Kidney (tissue), 14 donors: Measurements from ENCODE around the gene LNX1. TPM values are rescaled to one million over a fixed set of nuclear protein-coding genes. Genes with fewer than 3 reads are reported as not detected.
A peak's percentile ranks its signal among the peaks of the same experiment; 100 is the strongest.

Experiments used
- DNase-seq, 5 donors: peaks; one replicate each; pipeline ENCODE4 v3.0.0-alpha.2; 2013 to 2020
- FAIRE-seq: peaks from 2 replicates; lab custom pipeline; 2012; peaks lifted over from hg19 to GRCh38; lab: Jason Lieb, UNC
- H3K27ac ChIP-seq, 2 donors: one replicate each; pipeline ENCODE4 v1.7.0; 2013; ENCODE audit warnings: low read depth in 2 of 2, low read length in 2 of 2, inconsistent platforms in 1 of 2
- H3K27me3 ChIP-seq: one replicate; pipeline ENCODE4 v1.7.1; 2013; ENCODE audit warnings: low read length, inconsistent platforms; ENCODE audit not compliant: control insufficient read depth, insufficient read depth
- H3K36me3 ChIP-seq, 3 donors: one replicate each; pipeline versions ENCODE4 v1.7.0 to v1.7.1; 2013; ENCODE audit warnings: low read length in 3 of 3, control low read depth in 1 of 3, inconsistent platforms in 1 of 3; ENCODE audit not compliant: insufficient read depth in 3 of 3, control insufficient read depth in 2 of 3
- H3K4me1 ChIP-seq, 3 donors: one replicate each; pipeline versions ENCODE4 v1.7.0 to v1.7.1; 2013; ENCODE audit warnings: low read length in 3 of 3, inconsistent platforms in 1 of 3, low read depth in 1 of 3; ENCODE audit not compliant: control insufficient read depth in 2 of 3, insufficient read depth in 2 of 3
- H3K4me3 ChIP-seq, 3 donors: one replicate each; pipeline versions ENCODE4 v1.7.0 to v1.8.1; 2013; ENCODE audit warnings: low read length in 3 of 3, control low read depth in 1 of 3, inconsistent platforms in 1 of 3
- H3K9ac ChIP-seq, 3 donors: one replicate each; pipeline versions ENCODE4 v1.7.0 to v1.7.1; 2013; ENCODE audit warnings: low read length in 3 of 3, control low read depth in 1 of 3, inconsistent platforms in 1 of 3
- H3K9me3 ChIP-seq, 3 donors: one replicate each; pipeline versions ENCODE4 v1.7.0 to v1.7.1; 2013; ENCODE audit warnings: low read length in 3 of 3, control low read depth in 1 of 3, inconsistent platforms in 1 of 3; ENCODE audit not compliant: control insufficient read depth in 2 of 3, insufficient read depth in 1 of 3
- CTCF ChIP-seq: IDR thresholded peaks from 3 replicates; pipeline ENCODE4 v1.5.1; 2012; ENCODE audit warnings: mild to moderate bottlenecking, moderate library complexity, borderline replicate concordance; ENCODE audit not compliant: insufficient read depth; ENCODE audit errors: extremely low read depth
- intact Hi-C: fragments of 100-400 bp; cut with DNase I; formaldehyde crosslinking; loops from one replicate; pipeline ENCODE4 v1.11.1; 2022
- polyA plus RNA-seq: library from polyadenylated mRNA; stranded (reverse); fragments of 350-450 nt; fragmentation: Illumina TruSeq; extraction: RNeasy Lipid Tissue Mini Kit (QIAGEN cat#74804); gene quantifications from one replicate; pipeline ENCODE4 v1.2.3, GENCODE V29; 2014; ENCODE audit warnings: low read depth, low replicate concordance; ENCODE audit not compliant: insufficient read depth
- total RNA-seq: library from RNA; stranded (reverse); fragmentation: NEBNext Ultra II Directional; extraction: Animal tissue kit (Norgen Biotek cat#: 25700); gene quantifications from one replicate; pipeline ENCODE4 v1.2.1, GENCODE V29; 2021
- donor health status: control.
- donor health status: control.
- donor health status: control.
- donor health status: control.
- donor health status: control.
- donor health status: DM: yes; HTN: yes; CAD: no.
- donor health status: Normal renal cell carcinoma (clear cell type).

Gene LNX1
- total and polyA plus RNA-seq, 2 donors from 2014 or later: 10.2 to 25.6 TPM

GRCh38 chr4:53559021-53559620, 32.2 kb downstream of the LNX1 start:
- Histone ChIP-seq H3K9me3 (no peaks in the 10 kb centered on the region), H3K27me3 (no peaks in the 10 kb centered on the region), H3K27ac (peak overlapping the region in 1 of 2 donors; percentile 1), H3K4me3 (no peak overlapping the region), H3K9ac (no peak overlapping the region), H3K4me1 (peaks cover 0 to 6% (median 6%) of the 10 kb centered on the region in 3 donors), H3K36me3 (peaks cover 0 to 9% (median 0%) of the 10 kb centered on the region in 3 donors)
- DNase-seq: no peak
- intact Hi-C loops: no loop called here
- TF ChIP-seq CTCF: no peak
- no peak for FAIRE-seq

DNA sequence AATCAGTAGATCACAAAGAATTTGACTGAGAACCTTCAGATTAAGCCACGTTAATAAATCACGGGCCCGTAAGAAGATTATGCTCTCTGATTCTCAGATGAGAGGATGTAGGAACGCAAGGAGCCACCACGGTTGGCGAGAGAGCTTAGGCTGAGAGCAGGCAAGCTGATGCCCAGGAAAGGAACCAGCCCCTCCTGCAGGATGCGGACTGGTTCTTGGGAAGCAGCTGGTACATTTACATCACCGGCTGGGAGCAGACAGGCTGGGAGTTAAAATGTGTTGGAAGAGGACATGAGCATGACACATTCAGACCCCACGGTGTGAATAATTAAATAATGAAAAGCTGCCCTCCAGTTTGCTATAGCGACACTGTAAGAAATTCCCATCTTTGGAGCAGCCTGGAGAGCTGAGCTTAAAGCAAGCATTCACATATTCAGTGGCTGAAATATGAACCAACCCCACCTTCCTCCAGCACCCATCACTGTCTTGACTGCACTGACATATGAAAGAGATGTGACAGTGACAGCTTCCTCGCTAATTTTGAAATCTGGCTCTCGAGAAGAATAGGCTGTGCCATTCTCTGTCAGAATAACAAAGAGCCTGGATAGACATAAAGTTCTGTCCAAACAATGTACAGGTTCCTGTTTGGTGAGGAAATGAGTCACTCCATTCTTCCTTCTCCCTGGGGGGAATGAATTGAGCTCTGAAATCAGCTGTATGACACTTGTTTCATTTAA, 33.1 kb downstream of the LNX1 start:
- H3K9me3 ChIP-seq: no peaks in the 10 kb centered on the region
- H3K4me1 ChIP-seq: peaks cover 0 to 6% (median 6%) of the 10 kb centered on the region in 3 donors
- DNase-seq: no peak
- H3K27ac ChIP-seq: no peak overlapping the region
- H3K36me3 ChIP-seq: peaks cover 0 to 9% (median 0%) of the 10 kb centered on the region in 3 donors
- no peak overlapping the region for H3K9ac ChIP-seq
- no peak for FAIRE-seq
- no peak overlapping the region for H3K4me3 ChIP-seq
- intact Hi-C loops: no loop called here
- no peaks in the 10 kb centered on the region for H3K27me3 ChIP-seq
- no peak for TF ChIP-seq CTCF

- DNase-seq (no peak), FAIRE-seq (no peak)
- intact Hi-C loops: no loop called here
- Histone ChIP-seq H3K9me3 (no peaks in the 10 kb centered on the region), H3K9ac (no peak overlapping the region), H3K36me3 (peaks cover 0 to 9% (median 0%) of the 10 kb centered on the region in 3 donors), H3K4me3 (no peak overlapping the region), H3K27ac (no peak overlapping the region), H3K27me3 (no peaks in the 10 kb centered on the region), H3K4me1 (peaks cover 0 to 6% (median 6%) of the 10 kb centered on the region in 3 donors)
- TF ChIP-seq CTCF: no peak
Observed at GRCh38 chr4:53557669-53558064, 33.6 kb downstream of the LNX1 start.
